Lower lobe of right lung (tissue), 2 donors: Measurements from ENCODE around the gene LTO1. TPM values are rescaled to one million over a fixed set of nuclear protein-coding genes. Genes with fewer than 3 reads are reported as not detected.

Experiments used
- ATAC-seq, 2 donors: fragments of 200-7000 bp; cut with Tn5 transposase; one replicate each; pipeline ENCODE4 v1.9.1; 2020 to 2022; ENCODE audit warnings: mild to moderate bottlenecking in 2 of 2, moderate library complexity in 2 of 2
- DNase-seq: peaks from one replicate; pipeline ENCODE4 v3.0.0-alpha.2; 2020
- H3K27ac ChIP-seq: fragments of 200-600 bp; one replicate; pipeline ENCODE4 v1.8.0; 2022
- H3K27me3 ChIP-seq: fragments of 200-600 bp; one replicate; pipeline ENCODE4 v1.8.0; 2022; ENCODE audit warnings: low read depth
- H3K36me3 ChIP-seq: fragments of 200-600 bp; one replicate; pipeline ENCODE4 v1.8.0; 2022; ENCODE audit warnings: mild to moderate bottlenecking
- H3K4me1 ChIP-seq: fragments of 200-600 bp; one replicate; pipeline ENCODE4 v1.8.0; 2022
- H3K4me3 ChIP-seq: fragments of 200-600 bp; one replicate; pipeline ENCODE4 v1.8.0; 2022; ENCODE audit warnings: mild to moderate bottlenecking
- H3K9me3 ChIP-seq: fragments of 200-600 bp; one replicate; pipeline ENCODE4 v1.8.0; 2022
- intact Hi-C: fragments of 100-400 bp; cut with DNase I; formaldehyde crosslinking; loops from one replicate; pipeline ENCODE4 v1.11.0; 2022
- total RNA-seq: library from RNA; stranded (reverse); fragmentation: NEBNext Ultra II Directional; extraction: Animal tissue kit (Norgen Biotek cat#: 25700); gene quantifications from one replicate; pipeline ENCODE4 v1.2.1, GENCODE V29; 2021
- TF ChIP-seq, protein P1 (sequence below): fragments of 200-600 bp; IDR thresholded peaks from one replicate; pipeline ENCODE4 v1.8.0; 2022; ENCODE audit warnings: antibody characterized with exemption, mild to moderate bottlenecking
- donor health status: DM: no; HTN: yes; CAD: no; lungs with severe emphysema.

The LTO1 gene
- total RNA-seq, 1 donor from 2014 or later = 23.7 TPM

DNA sequence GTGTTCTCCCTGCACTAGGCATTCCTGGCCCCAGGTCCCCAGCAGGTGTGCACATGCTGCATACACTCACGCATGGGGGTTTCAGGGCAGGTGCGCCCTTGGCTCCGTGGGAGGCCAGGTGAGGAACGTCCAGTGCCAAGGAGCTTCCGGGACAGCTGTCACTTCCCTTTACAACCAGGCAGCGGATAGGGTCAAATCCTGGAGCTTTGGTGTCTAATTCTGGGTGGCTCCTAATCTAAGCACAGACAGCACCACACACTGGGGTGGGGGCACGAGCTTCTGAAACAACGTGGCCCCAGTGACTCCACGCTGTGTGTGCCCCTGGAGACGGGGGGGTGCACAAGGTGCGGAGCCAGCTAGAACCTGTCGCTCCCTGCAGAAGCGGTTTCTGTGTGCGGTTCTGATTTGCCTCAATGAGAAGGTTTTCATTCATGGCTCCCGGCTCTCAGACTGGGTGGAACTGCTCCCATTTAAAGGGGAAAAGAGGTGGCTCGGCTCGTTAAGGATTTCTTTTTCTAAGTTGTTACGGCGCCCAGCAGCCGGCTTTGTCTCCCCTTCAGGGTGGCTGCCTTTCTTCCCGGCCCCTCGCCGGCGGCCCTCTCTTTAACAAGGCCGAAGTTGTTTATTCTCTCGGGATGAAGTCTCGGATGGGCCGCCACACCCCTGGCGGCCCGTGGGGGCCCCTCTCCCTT, 29.2 kb downstream of the LTO1 start:
- Histone ChIP-seq H3K36me3 (peaks cover 58% of the 10 kb centered on the region), H3K4me3 (no peak overlapping the region), H3K9me3 (no peaks in the 10 kb centered on the region), H3K27ac (no peak overlapping the region), H3K4me1 (peaks cover 33% of the 10 kb centered on the region), H3K27me3 (peaks cover 4% of the 10 kb centered on the region)
- ATAC-seq (no peak), DNase-seq (no peak)
- TF ChIP-seq, protein P1, sequence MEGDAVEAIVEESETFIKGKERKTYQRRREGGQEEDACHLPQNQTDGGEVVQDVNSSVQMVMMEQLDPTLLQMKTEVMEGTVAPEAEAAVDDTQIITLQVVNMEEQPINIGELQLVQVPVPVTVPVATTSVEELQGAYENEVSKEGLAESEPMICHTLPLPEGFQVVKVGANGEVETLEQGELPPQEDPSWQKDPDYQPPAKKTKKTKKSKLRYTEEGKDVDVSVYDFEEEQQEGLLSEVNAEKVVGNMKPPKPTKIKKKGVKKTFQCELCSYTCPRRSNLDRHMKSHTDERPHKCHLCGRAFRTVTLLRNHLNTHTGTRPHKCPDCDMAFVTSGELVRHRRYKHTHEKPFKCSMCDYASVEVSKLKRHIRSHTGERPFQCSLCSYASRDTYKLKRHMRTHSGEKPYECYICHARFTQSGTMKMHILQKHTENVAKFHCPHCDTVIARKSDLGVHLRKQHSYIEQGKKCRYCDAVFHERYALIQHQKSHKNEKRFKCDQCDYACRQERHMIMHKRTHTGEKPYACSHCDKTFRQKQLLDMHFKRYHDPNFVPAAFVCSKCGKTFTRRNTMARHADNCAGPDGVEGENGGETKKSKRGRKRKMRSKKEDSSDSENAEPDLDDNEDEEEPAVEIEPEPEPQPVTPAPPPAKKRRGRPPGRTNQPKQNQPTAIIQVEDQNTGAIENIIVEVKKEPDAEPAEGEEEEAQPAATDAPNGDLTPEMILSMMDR = no peak
- intact Hi-C loops = loop anchor here (10.0 kb wide), 1 partner anchor 351 kb away; the partner anchor contains the start of gene MYEOV

GRCh38 chr11:69644962-69645675, 30.0 kb downstream of the LTO1 start:
- ATAC-seq (no peak), DNase-seq (no peak)
- peak overlapping the region; percentile 89 for H3K27ac ChIP-seq
- peaks cover 39% of the 10 kb centered on the region for H3K4me1 ChIP-seq
- H3K4me3 ChIP-seq = no peak overlapping the region
- H3K27me3 ChIP-seq = peaks cover 7% of the 10 kb centered on the region
- H3K36me3 ChIP-seq = peaks cover 50% of the 10 kb centered on the region
- intact Hi-C loops = loop anchor here (10.0 kb wide), 1 partner anchor 350 kb away; the partner anchor contains the start of gene MYEOV
- TF ChIP-seq, protein P1 = no peak
- H3K9me3 ChIP-seq = no peaks in the 10 kb centered on the region

- H3K27me3 ChIP-seq = peaks cover 14% of the 10 kb centered on the region
- peaks cover 41% of the 10 kb centered on the region for H3K4me1 ChIP-seq
- peak; percentile 83 to 86 for ATAC-seq
- DNase-seq = peak; percentile 92
- H3K36me3 ChIP-seq = peaks cover 42% of the 10 kb centered on the region
- no peaks in the 10 kb centered on the region for H3K9me3 ChIP-seq
- TF ChIP-seq, protein P1 = peak; percentile 42
- intact Hi-C loops = loop anchor here (10.0 kb wide), 1 partner anchor 350 kb away; the partner anchor contains the start of gene MYEOV
- peak overlapping the region; percentile 89 for H3K27ac ChIP-seq
- H3K4me3 ChIP-seq = peak overlapping the region; percentile 80
Observed at GRCh38 chr11:69644071-69644961, 30.8 kb downstream of the LTO1 start.

DNA sequence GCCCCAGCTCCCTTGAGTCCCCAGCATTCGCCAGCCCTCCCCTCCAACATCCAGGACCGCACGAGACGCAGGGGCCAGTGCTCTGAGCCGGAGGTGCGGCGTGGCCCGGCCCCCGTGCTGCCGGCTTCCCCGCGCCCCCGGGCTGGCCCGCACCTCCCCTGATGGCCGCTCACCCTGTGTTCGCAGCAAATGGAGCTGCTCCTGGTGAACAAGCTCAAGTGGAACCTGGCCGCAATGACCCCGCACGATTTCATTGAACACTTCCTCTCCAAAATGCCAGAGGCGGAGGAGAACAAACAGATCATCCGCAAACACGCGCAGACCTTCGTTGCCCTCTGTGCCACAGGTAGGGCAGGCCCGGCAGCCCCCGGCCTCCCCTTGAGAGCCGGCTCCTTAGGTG, 31.5 kb downstream of the LTO1 start:
- ATAC-seq = no peak
- intact Hi-C loops = loop anchor here (10.0 kb wide), 1 partner anchor 349 kb away; the partner anchor contains the start of gene MYEOV

More for the DNA sequence above, 31.5 kb downstream of the LTO1 start:
- TF ChIP-seq, protein P1 = no peak
- peak overlapping the region; percentile 89 for H3K27ac ChIP-seq
- H3K4me3 ChIP-seq = peak overlapping the region; percentile 80
- no peaks in the 10 kb centered on the region for H3K9me3 ChIP-seq
- H3K27me3 ChIP-seq = peaks cover 21% of the 10 kb centered on the region
- peaks cover 35% of the 10 kb centered on the region for H3K36me3 ChIP-seq
- DNase-seq = no peak
- H3K4me1 ChIP-seq = peaks cover 48% of the 10 kb centered on the region
